T-helper 1 cell (primary cell): ENCODE results near the gene ASPG.

Experiments used
- DNase-seq, 5 donors: peaks; one replicate each; pipeline ENCODE4 v3.0.0-alpha.2; 2012 to 2020

ASPG gene

GRCh38 chr14:104137297-104138097 lies 52.0 kb downstream of the ASPG start:
- DNase-seq = peak; percentile 31 to 55 (median 34)

- peak in 2 of 5 donors; percentile 8 to 9 for DNase-seq
Observed at GRCh38 chr14:104138098-104138717, 52.7 kb downstream of the ASPG start, which contains the start of gene KIF26A. KIF26A (plus strand) TSS chr14:104138587; CDS start chr14:104138723, 136 bp downstream.

GRCh38 chr14:104138718-104139459 lies 53.4 kb downstream of the ASPG start:
- DNase-seq = peak in 2 of 5 donors; percentile 1 to 11

- DNase-seq = peak in 2 of 5 donors; percentile 1 to 5
Observed at GRCh38 chr14:104139460-104140212, 54.1 kb downstream of the ASPG start.

- DNase-seq = no peak
Observed at GRCh38 chr14:104140213-104140462, 54.6 kb downstream of the ASPG start.

GRCh38 chr14:104140463-104141331 lies 55.2 kb downstream of the ASPG start:
- peak in 1 of 5 donors; percentile 10 for DNase-seq

GRCh38 chr14:104141621-104142091 lies 56.2 kb downstream of the ASPG start:
- no peak for DNase-seq

- peak in 2 of 5 donors; percentile 0 to 7 for DNase-seq
Observed at GRCh38 chr14:104142136-104142945, 56.8 kb downstream of the ASPG start.

GRCh38 chr14:104142946-104143470 lies 57.5 kb downstream of the ASPG start:
- peak in 1 of 5 donors; percentile 5 for DNase-seq

GRCh38 chr14:104143521-104144452 lies 58.3 kb downstream of the ASPG start:
- peak in 2 of 5 donors; percentile 0 to 8 for DNase-seq

GRCh38 chr14:104144453-104144790 lies 58.9 kb downstream of the ASPG start:
- DNase-seq = no peak

GRCh38 chr14:104144911-104145825 lies 59.7 kb downstream of the ASPG start:
- DNase-seq = peak in 2 of 5 donors; percentile 1 to 10

GRCh38 chr14:104145826-104146601 lies 60.5 kb downstream of the ASPG start:
- DNase-seq = peak in 1 of 5 donors; percentile 8

GRCh38 chr14:104146651-104147345 lies 61.3 kb downstream of the ASPG start:
- DNase-seq = peak in 1 of 5 donors; percentile 9

- no peak for DNase-seq
Observed at GRCh38 chr14:104147346-104148125, 62.0 kb downstream of the ASPG start.
